Activated T-cell treated with anti-CD3 and anti-CD28 coated beads, Interleukin-2, amount 50 U/mL, for 48 hours (primary cell): ENCODE results near the gene PPFIA4.
"Not testable (repeated sequence)": the region's sequence is repeated elsewhere in the genome, so short reads cannot be mapped to it uniquely, and the experiment has no call there.

Experiments used
- DNase-seq, 2 experiments: peaks; one replicate each; pipeline ENCODE4 v3.0.0-alpha.2; 2020

PPFIA4 gene

GRCh38 chr1:203017692-203018091 is 8.6 kb upstream of the PPFIA4 start:
- DNase-seq, result no peak

- DNase-seq, result not testable (repeated sequence)
These were observed 3.4 kb upstream of the PPFIA4 start for GRCh38 chr1:203022855-203023254.

- no peak for DNase-seq
These were observed 633 bp upstream of the PPFIA4 start for GRCh38 chr1:203025686-203026030.

GRCh38 chr1:203026666-203027663 is 674 bp downstream of the PPFIA4 start:
- peak in 1 of 2 experiments; percentile 21 for DNase-seq

DNA sequence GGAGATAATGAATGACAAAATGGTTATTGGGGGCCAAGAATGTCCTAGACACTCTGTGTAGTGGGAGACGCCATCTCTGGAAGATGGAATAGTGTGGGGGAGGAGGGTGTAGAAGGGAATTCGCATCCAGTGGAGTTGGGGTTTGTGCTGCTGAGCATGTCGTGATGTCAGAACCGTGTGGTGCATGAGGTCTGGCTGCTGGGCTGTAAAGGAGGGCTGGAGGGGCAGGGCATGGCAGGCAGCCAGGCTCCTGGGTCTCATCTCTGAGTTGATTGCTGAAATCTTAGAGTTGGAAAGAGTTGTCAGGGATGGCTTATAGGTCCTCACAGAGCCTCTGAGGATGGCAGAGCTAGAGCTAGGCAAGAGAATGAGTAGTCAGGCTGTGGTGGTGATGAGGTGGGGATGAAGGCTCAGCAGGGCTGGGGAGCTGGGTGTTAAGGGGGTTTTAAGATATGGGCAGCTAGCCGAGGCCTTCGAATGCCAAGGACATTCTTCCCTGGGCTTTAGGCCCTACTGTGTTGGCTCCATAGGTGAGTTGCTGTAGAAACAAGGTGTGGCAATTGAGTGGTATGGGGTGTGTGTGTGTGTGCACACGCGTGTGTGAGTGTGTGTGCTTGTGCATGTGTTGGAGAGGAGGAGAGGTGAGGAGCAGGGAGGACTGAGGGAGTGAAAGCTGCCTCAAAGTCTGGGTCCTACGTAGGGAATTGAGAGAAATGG is 1.9 kb downstream of the PPFIA4 start:
- peak in 1 of 2 experiments; percentile 13 for DNase-seq

DNA sequence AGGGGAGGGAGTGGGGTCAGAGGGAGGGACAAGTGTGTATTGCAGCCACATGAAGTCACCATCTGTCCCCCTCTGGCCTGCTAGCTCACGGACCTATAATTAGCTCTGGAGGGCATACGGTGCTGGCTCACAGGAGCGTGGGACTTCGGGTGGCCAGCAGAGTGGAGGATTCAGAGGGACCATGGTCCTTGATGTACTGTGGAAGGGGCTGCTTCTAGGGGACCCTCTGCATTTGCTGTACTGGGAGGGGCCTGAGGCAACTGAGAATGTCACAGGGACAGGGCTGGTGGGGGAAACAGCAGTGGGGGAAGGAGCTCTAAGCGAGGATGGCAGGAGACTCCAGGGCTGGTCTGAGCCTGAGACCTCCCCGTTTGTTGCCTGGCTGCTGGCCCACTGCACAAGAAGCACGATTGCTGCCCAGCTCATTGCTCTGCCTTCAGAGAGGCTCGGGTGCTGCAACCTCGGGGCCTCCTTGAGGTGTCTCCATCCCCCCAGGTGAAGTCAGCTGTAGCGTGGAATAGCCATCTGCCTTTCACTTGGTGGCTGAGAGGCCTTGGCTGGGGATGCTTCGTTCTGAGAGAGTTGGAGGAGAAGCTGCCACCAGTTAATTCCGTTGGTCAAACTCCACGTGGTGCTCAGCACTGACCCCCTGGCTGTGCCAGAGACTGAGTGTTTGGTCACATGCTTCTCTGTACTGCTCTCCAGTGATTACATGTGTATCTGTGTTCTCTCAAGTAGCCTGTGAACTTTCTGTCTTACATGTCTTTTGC is 2.7 kb downstream of the PPFIA4 start:
- DNase-seq, result peak; percentile 10 to 12

DNA sequence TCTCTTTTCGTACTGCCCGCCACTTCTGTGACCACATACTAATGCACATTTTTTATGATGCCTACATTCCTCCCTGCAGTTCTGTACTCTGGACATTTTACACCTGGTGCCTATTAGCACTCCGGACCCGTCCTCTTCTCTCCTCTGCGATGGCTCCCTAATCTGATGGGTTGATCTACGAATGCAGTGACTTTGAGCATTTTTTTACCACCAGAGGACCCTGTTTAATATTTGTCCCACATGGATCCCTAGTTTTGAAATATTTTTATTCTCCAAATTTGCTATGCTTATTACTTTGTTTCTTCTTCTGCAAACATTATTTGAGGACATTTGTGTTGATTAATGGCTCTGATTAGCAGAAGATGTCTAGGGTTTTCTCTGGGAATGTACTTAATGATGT is 5.2 kb downstream of the PPFIA4 start:
- DNase-seq, result no peak

DNA sequence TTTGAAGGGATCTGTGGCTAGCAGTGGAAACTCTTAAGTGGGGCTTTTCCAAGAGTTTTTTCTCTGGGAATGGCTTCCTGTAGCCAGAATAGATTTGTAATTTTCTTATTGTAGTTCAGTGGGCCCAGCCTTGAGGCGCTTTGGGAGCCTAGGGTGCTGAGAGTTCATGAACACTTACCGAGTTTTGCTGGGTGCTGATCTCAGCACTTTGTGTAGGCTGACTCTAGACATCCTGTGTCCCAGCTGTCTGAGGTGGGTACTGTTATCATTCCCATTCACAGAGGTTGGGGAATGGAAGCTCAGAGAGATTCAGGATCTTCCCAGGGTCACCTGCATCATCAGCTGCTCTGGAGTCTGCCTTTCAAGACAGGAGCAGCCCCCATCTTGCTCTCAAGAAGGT is 7.0 kb downstream of the PPFIA4 start:
- DNase-seq, result no peak

GRCh38 chr1:203033917-203034316 is 7.6 kb downstream of the PPFIA4 start:
- peak in 1 of 2 experiments; percentile 12 for DNase-seq

DNA sequence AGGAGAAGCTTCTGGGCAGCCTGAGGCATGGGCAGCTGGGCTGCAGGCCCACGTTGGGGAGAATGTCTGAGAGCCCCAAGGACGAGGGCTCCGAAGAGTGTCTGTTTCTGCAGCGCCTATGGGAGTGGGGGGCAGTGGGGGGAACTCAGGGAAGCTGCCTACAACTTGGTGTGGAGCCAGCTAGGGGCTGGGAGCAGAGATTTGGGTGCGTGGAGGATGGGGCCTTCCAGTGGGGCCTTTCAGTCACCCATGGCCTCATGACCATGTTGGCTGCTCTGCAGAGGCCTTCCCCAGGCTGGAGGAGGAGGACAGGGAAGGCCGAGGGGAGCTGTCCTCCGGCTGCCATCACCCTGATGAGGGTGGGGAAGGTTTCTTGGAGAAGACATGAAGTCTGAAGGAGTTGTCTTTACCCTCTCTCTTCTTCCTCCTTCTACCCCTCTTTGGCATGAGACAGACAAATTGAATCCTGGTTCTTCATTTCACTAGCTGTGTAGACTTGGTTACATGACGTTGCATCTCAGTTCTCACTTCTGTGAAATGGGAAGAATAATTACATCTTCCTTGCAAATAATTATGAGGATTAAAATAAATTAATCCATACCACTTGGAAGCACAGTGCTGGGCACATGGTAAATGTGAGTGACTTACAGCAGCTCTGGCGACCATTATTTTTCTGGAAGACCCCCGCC is 8.3 kb downstream of the PPFIA4 start:
- DNase-seq, result no peak

- no peak for DNase-seq
These were observed 9.1 kb downstream of the PPFIA4 start for GRCh38 chr1:203035111-203036000.

- DNase-seq, result no peak
These were observed 9.8 kb downstream of the PPFIA4 start for GRCh38 chr1:203036135-203036534.

DNA sequence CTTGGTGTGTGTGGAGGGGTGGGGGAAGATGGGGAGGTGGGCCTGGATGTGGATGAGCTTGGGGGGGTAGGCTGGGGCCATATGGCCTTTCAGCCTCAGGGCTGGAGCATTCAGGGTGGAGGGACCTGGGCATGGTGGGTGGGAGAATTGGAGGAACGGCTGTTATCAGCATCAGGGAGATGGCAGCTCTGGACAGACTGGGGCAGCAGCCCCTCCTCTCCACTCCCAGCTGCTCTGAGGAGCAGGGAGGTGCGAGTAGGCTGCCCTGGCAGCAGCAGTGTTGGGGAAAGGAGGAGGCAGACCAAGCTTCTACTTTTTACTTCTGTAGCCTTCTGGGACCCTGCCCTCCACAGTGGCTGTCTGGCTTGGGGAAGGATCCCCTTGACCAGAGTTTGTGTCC is 10.2 kb downstream of the PPFIA4 start:
- DNase-seq, result no peak

GRCh38 chr1:203037509-203038190 is 11.4 kb downstream of the PPFIA4 start:
- no peak for DNase-seq

DNA sequence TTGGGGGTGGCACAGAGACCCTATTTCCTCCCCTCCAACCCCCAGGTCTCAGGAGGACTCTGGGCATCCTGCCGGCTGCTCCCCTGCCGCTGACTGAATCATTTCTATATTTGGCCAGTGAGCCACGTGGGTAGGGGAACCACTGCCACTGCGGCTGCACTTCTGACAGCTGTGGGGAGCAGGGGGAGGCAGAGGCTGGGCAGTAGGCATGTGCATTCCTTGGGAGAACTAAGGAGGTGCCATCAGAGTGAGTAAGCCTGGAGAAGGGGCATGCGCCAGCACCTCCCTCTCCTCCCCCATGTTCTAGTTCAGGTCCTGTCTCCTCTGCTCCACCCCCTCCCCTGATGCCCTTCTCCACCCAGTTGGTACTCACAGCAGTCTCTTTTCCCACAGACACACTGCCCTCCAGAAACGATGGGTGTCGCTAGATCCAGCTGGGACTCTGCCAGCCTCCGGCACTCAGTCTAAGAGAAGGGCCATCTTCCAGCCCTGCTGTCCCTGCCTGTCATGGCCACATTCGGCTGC is 12.0 kb downstream of the PPFIA4 start:
- DNase-seq, result no peak

GRCh38 chr1:203038891-203039608 is 12.8 kb downstream of the PPFIA4 start:
- peak; percentile 70 to 74 for DNase-seq

DNA sequence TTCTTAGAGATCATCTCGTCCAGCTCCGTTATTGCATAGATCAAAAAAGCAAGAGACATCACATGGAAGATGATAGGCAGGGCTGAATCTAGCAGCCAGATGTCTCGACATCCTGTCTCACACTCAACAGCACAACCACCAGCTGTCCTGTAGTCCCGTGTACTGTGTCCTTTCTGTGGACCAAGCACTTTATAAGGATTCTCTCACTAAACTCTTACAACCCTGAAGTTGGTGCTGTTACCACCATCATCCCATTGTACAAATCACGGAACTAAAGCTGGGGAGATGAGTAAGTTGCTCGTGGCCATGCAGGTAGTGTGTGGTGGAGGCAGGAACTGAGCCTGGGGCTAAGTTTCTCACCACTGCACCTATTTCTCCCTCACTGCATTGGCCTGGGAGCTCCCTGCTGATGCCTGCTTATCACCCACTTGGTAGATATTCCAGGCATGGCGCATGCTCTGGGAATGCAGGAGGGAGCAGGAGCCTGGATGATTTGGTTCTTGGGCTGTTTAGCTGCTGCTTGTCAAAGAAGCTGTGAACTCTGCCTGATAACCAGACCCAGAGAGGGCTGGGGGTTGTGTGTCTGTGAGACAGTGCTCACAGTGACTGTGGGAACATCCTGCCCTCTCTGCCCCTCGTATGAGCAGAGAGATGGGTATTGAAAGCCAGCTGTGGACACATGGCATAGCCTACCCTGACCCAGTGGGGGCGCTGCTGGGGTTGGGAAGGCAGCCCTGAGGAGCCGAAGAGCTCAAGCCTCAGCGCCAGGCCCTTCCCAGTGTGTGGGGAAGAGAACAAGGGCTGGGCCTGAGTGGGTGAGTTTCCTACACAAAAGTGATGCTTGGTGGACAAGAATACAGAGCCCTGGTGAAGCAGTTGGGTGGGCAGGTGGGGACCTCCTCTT is 13.6 kb downstream of the PPFIA4 start:
- no peak for DNase-seq

- DNase-seq, result no peak
These were observed 14.4 kb downstream of the PPFIA4 start for GRCh38 chr1:203040513-203041275.
